HG03520 (cell line): ENCODE data around the gene CELSR3.

Experiments
- ATAC-seq: cut with Tn5 transposase; IDR thresholded peaks from one replicate; pipeline ENCODE4 v1.9.1; 2021; ENCODE audit warnings: mild to moderate bottlenecking, moderate library complexity; ENCODE audit not compliant: unreplicated experiment

CELSR3 gene

DNA sequence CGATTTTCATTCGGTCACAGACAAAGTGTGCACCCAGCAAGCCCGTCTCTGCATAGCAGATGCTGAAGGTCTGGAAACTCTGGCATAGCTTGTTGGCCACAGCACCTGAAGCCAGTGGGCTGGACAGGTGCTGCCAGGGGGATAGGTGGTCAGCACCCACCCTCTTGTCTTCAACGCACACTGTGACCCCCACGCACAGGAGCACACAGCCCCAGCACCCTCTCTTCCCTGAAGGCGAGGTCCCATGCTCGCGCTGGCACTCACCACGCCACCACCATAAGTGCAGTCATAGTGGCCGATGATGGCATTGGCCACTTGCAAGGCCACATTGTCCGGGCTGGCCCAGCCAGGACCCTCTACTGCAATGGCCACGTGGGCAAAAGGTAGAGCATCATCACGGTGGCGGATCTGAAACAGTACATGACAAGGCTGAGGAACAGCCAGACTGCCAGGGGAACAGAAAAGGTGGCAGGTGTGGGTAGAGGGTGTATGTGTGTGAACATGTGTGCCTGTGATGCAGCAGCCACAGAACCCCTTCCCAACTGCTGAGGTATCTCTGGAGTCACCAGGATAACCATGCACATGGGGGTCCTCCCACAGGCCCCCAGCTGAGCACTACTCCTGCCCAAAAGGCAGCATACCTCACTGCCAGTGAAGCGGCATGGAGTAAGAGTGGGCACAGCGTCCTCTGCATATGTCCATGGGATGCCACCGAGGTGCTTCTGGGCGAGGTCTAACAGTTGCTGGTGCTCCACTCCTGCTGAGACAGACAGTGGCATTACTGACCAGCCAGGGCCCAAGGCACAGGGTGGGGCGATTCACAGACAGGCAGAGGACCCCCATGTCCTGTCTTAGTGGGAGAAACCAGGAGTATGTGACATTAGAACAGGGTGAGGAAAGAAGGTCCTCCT is 61.7 kb downstream of the CELSR3 start:
- no peak for ATAC-seq

DNA sequence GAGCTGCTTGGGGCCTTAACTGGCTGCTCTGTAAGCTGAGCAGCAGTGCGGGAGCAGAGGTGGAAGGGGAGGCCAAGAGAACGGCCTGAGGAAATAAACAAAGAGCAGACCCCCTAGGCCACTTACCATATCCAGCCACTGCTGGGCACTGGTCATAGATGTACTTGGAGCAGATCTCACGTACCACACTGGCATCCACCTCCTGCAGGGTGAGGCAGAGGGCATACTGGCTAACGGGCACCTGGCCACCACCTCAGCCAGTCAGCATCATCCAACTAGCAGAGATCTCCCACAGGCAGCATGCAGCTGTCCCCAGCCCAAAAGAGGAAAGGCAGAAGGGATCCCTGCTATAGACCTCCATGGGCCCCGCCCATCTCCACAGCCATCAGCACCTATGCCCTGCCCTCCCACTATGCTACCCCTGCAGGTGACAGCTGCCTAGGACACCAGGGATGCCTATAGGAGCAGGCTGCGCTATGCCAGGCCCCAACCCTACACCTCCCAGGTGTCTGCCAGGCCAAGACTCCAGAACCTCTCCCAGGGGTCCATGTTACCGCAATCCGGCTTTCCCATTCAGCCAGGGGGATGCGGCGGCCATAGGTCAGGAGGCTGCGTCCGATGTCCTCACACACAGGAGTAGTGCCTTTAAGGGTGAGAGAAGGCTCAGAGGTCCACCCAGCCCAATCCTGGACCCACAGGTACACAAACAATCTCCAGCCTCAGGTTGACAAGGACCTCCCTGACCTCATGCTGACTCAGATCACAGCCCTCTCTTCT is 63.0 kb downstream of the CELSR3 start:
- no peak for ATAC-seq

DNA sequence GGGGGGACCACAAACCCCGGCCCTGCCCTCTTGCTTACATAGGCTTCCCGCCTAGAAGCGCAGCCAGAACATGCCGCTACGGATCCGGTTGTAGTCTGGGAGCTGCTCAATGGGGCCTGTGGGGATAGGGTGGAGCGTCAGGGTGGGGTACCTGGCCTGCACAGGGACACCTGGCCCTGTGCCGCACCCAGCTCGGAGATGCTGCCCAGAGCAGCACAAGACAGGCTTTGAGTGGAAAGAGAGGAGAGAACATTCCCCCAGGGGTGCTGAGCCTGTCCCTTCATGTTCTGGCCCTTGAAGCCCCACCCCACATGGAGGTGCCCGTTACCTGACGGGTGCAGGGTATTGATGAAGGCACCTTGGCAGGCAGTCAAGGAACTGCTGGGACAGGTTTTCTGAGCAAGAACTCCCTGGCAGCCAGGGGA is 63.6 kb downstream of the CELSR3 start:
- no peak for ATAC-seq

GRCh38 chr3:48598323-48599076 is 64.2 kb downstream of the CELSR3 start:
- no peak for ATAC-seq

GRCh38 chr3:48597408-48597800 is 65.3 kb downstream of the CELSR3 start:
- ATAC-seq: no peak

- no peak for ATAC-seq
Measured at GRCh38 chr3:48596676-48597407, 65.8 kb downstream of the CELSR3 start.

DNA sequence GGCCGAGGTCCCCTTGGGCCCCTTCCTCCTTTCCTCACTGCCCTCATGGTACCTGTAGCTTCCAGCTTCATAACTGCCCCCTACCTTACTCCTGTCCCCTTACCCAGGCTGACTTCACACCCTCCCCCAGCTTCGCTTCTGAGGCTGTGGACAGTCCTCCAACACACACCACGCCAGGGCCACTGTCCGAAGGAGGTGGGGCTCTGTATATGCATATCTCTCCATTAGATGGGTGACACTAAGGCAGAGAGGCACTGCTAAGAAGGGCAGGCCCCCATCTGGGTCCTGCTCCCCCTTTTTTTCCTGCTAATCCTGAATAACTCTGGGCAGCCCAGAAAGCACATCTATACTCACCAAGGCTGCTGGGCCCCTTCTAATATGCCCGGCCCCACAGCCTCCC is 66.5 kb downstream of the CELSR3 start:
- ATAC-seq: no peak

DNA sequence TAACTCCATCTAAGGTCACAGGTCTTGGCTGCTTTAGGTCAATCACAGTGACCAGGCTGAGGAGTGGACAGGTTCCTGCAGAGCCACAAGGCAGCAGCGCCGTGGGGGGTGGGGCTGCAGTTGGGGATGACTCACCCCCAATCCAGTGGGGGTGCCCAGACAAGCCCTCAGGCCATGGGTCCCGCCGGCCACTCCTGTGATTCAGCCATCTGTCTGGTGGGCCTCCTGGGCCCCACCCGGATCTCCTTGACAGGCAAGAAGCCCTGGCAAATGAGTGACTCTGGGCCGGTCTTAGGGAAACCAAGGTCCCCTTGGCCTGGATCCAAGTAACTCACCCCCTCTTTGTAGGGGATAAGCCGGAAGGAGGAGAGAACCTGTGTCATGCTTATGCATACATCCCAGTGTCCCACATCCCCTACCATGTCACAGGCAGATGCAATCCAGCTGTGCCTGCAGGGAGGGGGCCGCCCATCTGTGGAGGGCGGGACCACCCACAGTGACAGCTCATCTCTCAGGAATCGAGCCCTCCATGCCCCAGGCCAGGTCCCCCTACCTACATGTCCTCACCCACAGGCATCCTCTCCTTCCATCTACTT is 67.1 kb downstream of the CELSR3 start:
- ATAC-seq: no peak

- ATAC-seq: no peak
Measured at GRCh38 chr3:48595075-48595525, 67.6 kb downstream of the CELSR3 start, which contains the start of gene COL7A1. Gene COL7A1, minus strand, starts transcription at chr3:48595329. Its CDS starts 170 bp downstream, at chr3:48595159.

DNA sequence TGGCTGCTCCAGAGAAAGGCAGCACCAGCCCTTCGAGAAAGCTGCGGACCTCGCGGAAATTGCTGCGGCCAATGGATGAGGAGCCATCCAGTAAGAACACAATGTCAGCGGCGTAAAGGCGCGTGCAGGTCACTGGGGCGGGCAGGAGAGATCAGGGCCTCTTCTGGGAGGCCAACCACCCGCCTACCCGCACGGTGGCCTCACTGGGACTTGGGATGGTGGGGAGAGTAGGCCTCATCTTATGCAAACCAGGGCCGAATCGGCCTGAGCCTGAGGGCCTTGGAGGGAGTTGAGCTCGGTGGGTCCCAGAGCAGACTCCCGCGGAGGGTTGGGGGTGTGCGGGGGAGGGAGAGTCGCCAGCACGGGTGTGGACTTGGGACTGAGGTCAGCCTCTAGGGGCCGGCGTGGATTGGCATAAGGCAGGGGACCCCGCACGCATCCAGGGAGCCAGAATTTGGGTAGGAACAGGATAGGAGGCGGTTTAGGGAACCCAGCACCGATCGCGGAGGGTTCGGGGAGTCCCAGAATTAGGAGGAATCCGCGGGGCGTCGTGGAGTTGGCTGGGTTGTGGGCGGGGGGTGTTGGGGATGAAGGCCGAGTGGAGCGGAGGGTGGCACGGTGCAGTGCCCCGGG is 68.2 kb downstream of the CELSR3 start:
- ATAC-seq: no peak

- no peak for ATAC-seq
Measured at GRCh38 chr3:48593337-48593736, 69.3 kb downstream of the CELSR3 start.

DNA sequence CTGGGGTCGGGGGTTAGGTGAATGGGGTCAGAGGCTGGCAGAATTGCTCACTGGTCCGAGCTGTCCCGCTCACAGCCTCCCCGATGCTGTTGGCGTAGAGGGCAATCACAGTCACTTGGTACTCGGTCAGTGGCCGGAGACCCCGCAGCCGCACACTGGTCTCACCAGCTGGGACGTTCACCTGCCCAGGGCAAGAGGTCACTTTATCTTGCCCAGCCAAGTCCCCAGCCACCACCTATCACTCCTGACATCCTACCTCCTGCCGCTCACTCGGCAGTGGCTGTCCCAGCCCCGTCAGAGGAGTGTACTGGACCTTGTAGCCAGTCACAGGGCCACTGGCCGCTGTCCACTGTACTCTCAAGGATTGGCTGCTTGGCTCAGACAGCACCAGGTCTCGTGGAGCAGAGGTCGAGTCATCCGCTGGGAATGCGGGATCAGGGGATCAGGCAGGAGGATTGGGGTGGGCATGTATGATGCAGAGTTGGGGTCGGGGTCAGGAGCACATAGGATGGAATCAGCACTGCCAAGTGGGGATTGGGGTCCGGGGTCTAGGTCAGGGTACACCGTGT is 70.1 kb downstream of the CELSR3 start:
- ATAC-seq: no peak

GRCh38 chr3:48591886-48592518 is 70.7 kb downstream of the CELSR3 start:
- ATAC-seq: no peak

DNA sequence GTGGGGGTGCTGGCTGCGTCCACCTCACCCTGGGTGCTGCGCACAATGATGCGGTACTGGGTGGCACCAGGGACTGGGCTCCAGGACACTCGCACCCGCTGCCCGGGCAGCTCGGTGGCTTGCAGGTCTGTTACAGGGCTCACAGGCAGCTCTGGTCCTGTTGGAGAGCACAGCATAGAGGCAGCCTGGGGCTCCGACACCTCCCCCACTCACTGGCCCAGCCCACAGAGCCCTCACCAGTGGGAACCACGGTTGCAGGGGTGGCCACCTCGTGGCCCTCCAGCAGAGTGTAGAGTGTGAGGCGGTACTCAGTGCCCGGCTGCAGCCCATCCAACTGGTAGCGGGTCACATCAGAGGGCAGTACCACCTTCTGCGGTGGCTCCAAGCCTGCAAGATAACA is 71.2 kb downstream of the CELSR3 start:
- no peak for ATAC-seq

DNA sequence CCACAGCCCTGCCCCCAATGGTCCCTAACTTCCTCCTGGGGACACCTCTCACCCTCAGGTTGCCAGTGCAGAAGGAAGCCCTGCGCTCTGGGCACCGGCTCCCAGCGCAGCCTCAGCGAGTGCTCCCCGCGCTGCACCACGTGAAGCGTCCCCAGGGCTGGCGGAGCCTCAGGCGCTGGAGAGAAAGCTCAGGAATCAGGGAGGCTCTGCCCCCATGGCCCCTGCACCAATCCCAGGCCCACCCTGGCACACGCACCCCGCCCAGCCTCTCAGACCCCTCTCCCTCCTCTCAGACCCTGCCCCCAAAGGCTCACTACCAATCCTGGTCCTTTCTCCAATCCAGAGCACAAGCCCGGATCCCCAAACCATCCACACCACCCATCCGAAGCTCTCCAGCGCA is 74.5 kb downstream of the CELSR3 start:
- no peak for ATAC-seq

DNA sequence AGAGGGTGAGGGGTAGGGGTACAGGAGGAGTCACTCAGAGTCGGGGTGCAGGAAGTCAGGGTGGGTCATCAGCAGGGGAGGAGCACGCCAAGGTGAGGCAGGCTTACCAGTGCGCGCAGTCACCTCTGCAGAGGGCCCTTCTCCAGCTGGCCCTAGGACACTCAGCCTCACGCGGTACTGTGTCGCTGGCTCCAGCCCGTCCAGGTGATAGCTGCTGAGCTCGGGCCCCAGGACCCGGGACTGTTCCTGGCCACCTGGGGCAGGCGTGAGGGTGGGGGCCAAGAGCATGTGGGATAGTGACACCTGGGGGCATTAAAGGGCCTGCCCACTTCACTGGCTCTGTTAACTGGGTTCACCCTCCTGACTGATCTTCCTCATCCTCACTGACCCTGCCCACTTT is 75.0 kb downstream of the CELSR3 start:
- ATAC-seq: no peak
